Limb (tissue), 2 donors: ENCODE data around the gene SARDH.

Source experiments
- DNase-seq, 2 donors: peaks; one replicate each; pipeline ENCODE4 v3.0.0-alpha.2; 2016; ENCODE audit errors: extremely low spot score in 2 of 2

The SARDH gene

DNA sequence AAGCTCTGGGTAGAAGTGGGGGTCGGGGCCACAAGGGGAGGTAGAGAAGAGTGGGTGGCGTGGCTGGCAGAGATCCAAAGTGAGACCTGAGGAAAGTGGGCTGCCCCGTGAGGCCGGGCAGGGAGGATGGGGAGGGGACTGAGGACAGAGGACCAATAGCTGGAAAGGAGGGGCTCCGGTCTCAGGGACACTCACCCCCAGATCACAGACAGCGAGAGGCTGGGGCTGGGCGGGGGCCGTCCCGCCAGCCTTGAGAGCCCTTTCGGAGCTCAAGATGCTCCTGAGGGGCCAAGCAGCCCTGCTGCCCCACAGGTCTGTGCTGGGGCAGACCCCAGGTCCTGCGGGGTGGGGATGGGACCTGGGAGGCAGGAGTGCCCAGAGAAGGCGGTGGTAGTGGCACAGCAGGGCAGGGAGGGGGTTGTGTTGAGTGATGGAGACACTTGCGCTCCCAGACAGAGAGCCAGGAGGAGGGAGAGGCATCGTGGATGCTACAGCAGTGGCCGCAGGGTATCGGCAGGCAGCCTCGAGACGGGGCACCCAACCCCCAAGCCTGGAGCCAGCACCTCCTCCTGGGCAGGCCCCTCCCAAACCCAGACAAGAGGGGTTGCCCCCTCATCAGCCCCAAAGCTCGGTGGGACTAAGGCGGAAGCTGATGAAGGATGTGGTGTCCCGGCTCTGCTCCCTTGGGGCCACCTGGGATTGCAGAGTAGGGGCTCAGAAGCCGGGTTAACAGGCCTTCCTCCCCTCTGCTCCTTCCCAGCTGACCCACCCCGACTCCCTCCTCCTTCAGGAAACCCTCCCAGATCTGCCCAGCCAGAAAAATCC, 3.4 kb downstream of the SARDH start:
- DNase-seq: peak in 1 of 2 donors; percentile 31

DNA sequence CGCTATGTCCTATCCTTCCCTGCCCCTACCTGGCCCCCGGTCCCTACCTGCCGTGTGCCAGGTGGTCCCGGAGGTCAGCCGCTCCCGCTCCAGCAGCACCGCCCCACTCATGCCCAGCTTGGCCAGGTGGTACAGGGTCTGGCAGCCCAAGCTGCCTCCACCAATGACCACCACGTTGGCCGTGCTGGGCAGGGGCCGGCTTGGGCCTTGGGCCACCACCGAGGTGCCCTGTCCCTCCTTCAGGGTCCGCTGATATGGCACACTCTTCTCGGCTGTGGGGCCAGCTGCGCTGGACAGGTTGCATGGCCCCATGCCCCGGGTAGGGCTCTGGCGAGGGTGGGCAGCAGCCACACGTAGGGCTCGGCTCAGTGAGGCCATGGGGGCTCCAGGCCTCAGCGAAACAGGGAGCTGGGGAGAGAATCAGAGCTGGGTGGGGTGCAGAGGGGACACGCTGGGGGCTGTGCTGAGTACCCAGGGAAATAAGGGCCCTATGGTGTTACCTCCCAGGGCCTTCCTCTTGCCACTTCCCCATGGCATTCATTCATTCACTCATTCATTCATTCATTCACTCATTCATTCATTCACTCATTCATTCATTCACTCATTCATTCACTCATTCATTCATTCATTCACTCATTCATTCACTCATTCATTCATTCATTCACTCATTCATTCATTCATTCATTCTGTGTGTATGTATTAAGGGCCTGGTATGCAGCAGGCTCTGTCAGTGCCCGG, 4.2 kb downstream of the SARDH start:
- DNase-seq: peak in 1 of 2 donors; percentile 32

DNA sequence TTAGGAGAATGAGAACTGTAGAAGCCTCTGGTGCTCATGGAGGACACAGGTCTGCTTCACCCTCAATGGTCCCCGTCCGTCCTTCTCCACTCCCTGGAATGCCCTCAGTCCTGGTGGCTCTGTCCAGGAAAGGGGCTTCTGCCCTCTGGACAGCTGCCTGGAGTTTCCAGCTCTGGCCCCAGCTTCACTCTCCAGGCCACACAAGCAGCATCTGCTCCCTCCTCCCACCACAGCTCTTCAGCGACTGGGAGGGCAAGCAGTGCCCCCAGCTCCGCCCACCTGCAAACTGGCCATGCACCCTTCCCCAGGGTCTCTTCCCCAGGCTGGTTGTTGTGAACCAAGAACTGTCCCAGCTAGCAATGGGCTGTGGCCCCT, 4.7 kb downstream of the SARDH start:
- DNase-seq: no peak

DNA sequence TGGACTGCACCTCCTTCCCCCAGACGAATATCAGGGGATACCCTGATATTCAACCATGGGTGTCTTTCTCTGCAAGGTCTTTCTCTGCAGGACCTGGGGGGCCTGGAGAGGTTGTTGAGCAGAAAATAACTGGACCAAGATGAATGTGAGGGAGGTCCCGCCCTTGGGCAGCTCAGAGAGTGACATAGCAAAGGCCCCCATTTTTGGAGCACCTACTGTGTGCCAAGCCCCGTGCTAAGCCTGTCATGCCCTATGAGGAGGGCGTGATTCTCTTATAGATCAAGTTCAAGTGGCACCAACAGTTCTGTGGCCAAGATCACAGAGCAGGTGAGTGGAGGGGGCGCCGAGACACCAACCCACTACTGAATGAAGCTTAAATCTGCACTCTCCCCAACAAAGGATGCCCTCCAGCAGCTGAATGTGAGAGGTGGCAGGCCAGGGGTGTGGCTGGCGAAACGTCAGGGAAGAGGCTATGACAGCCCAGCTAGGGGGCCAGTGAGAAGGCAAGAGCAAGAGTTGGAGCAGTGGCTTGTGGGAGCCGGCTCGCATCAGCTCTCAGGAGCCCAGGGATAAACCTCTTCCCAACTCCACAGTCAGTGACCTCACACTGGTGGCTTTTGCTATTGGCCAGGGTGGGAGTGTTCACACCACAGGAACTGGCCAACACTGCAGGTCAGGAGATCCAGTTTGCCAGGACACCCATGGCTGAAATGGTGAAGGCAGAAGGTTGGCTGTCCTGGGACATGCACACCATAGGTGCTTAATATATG, 5.3 kb downstream of the SARDH start:
- peak in 1 of 2 donors; percentile 27 for DNase-seq

DNA sequence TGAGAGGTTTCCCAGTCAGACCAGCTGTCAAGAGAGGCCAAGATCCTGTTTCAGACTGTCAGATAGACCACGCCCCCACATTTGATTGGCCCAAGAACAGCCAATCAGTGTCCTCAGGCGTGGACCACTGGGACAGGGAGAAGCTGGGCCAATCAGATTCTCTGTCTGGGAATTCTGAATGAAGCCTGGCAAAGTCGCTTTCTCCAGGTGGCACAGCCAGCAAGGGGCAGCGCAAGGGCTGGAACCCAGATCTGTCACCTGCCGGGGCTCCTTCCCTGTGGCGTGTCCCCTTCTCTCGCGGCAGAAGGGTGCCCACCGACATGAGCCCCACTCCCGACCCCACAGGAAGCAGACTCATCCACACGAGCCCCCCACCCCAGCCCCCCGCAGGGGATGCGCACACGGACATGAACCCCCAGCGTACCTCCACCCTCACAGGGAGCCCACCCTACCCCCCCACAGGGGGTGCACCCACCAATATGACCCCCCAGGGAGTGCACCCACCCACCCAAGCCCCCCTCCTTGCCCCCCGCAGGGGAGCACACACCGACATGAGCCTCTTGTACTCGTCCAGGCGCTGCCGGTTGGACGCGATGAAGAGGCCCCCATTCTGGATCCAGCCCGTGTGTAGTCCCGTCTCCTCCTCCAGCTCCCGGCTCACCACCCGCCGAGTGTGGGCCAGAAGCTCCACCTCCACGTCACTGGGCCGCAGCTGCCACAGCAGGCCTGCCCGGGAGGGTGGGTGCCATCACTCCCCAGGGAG, 6.1 kb downstream of the SARDH start:
- peak; percentile 29 to 35 for DNase-seq

DNA sequence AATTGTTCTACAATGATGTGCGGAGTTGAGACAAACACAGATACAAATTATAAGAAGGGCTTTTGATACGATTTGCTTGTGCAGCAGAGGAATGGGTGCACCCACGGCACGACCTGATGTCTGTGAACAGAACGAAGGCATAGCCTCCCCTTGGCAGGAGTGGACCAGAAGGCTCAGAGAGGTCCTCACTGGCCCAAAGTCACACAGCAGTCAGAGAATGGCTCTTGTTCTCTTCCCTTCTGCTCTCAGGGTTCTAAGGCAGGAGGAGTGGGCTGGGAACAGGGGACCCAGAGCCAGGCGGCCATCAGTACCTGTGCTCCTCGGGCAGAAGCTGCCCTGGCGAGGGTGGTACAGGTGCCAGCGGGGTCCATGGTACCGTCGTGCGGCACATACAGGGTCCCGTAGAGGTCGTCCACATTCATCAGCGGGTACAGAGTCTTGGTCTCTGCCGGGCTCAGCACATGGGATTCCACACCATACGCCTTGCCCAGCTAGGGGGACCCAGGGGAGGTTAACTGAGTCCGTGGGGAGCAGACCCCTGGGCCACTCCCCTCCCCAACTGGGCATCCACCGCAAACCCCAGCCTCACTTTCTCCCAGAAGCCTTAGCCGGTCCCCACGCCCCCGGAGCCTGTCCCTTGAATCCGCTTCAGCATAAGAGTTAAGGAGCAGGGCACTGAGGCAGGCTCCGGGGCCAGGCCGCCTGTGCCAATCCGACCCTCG, 7.0 kb downstream of the SARDH start:
- DNase-seq: peak in 1 of 2 donors; percentile 24

DNA sequence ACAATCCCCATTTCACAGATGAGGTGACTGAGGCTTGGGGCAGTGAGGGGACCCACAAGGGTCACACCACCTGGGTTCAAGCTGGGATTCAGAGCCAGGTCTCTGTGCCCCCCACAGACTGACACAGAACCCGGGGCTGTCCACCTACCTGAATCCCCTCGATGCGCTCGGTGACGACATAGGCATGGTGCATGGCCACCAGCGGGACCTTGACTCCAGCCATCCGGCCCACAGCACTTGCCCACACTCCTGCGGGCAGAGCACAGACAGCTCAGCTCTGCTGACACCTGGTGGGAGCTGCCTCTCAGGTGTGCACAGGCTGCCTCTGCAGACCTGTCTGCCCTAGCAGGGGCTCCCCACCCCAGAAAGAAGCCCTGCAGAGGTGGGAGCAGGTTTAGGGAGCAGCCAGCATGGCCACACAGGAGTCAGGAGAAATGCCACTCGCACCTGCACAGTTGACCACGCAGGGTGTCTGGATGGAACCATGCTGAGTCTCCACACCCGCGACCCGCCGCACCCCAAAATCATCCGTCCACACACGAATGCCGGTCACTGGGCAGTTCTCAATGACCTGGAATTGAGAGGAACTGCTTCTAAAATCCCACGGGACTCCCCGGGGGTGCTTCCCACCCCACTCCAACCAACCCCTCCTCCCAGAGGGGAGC, 8.4 kb downstream of the SARDH start:
- peak in 1 of 2 donors; percentile 20 for DNase-seq

DNA sequence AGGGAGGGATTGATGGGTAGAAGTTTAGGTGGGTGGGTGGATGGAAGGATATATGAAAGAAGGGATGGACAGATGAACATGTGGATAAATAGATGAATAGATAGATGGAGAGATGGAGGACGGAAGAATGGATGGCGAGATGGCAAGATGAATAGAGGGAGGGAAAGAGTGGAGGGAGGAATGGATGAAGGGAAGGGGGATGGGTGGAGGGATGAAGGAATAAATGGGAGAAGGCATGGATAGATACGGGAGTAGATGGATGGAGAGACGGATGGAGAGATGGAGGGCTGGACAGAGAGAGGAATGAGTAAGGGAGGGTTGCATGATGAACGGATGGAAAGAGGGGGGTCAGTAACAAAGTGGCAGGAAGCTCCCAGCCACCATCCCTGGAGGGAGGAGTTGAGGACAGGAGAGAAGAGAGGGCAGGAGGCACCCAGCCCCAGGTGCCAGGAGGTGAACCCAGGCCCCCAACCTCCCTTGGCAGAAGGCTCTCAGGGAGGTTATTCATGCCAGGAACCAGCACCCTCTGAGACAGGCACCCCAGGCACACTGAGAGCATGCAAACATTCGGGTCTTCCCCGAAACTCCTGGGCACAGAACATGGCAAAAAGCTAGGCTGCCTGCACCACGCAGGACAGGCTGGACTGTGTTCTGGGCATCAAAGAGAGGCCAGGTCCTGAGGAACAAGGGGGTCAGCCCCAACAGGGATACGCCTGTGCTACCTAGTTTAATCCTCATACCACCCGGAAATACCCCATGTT, 9.1 kb downstream of the SARDH start:
- no peak for DNase-seq

DNA sequence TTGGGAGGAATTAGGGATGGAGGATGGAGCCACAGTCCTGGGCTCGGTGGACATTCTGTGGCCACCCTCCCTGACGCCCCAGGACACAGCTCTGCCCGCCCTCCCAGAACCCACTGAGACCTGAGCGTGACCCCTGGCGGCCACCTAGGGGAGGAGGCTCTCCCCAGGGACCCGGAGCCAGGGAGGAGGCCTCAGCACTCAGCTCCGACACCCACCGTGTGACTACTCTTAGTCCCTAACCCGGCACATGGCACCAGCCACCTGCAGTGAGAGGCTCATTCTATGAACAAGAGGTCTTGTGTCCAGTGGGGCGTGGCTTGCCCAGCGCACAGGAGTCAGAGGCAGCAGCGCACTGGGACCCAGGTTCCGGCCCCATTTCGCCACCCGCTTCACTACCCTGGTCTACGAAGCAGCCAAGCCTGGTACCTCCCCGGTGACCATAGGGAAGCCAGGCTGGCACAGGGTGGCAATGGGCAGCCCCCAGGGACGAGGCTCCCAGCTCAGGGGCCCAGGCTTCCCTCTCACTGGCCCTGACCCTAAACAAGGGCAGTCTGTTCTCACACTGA, 10.2 kb downstream of the SARDH start:
- peak in 1 of 2 donors; percentile 27 for DNase-seq

DNA sequence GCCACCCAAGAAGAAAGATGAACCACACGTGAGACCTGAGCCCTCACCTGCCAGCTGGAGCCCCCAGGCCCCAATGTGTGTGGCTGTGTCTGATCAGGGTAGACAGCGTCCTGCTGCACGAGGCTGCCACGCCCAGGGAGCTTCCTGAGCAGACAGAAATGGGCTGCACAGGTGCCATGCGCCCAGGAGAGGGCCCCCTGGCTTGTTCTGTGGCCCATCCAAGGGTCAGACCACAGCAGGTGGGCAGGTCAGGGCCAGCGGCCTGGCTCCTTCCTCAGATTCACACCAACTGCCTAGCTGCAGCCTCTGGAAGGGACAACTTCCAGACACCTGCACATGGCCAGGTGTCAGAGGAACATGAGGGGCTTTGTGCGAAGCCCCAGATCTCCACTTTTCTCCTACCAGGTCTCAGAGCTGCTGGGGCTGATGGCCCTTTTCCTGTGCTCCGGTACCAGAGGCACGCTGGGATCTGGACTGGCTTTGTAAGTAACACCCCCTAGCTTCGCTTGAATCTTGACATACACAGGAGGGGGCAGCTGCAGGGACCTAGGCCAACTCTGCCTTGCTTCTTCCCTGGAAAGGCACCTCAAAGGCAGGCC, 10.8 kb downstream of the SARDH start:
- DNase-seq: peak in 1 of 2 donors; percentile 23

DNA sequence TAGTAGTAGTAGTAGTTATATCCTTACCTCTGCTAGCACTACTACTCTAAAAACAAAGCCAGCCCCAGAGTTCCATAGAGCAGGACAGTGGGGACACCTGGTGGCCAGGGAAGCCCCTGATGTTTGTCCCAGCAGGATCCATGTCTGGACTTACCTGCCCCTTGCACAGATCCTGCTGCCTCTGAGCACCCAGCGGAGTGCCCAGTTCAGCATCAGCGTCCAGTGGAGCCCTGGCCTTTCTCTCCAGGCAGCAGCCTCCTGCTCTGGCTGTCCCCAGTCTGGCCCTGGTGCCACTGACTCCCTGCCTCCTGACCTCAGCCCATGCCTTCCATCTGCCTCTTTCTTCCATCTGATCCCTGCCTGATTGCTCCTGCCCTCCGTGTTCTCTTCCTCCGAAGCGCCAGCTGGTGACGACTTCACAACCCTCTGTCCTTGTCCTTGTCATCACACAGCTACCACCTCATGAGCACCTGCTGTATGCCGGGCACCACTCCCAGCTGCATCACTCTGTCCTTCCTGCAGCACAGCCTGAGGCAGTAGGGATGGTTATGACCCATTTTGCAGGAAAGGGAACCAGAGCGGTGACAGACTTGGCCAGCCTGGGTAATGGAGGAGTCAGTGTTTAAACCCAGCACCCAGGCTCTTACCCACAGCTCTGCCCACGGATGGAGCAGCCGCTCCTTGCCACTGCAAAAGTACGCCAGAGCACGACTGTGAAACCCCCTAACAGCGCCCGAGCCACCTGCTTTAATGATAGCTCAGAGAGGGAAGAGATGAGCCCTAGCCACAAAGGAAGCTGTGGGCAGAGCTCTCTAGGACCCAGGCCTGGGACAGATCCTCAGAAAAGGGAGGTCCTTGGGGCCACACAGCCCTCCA, 11.5 kb downstream of the SARDH start:
- peak; percentile 43 to 80 for DNase-seq

DNA sequence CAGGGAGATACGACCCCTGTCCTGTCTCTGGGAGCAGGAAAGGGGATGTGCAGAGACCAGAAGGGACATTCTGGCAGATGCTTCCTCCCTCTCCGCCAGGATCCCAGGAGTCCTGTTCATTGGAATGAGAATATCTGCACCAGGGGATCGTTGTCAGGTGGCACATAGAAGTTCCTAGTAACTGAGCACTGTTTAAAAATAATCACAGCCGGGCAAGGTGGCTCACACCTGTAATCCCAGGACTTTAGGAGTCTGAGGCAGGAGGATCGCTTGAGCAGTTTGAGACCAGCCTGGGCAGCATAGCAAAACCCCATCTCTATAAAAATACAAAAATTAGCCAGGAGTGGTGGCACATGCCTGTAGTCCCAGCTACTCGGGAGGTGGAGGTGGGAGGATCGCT, 12.3 kb downstream of the SARDH start:
- no peak for DNase-seq

DNA sequence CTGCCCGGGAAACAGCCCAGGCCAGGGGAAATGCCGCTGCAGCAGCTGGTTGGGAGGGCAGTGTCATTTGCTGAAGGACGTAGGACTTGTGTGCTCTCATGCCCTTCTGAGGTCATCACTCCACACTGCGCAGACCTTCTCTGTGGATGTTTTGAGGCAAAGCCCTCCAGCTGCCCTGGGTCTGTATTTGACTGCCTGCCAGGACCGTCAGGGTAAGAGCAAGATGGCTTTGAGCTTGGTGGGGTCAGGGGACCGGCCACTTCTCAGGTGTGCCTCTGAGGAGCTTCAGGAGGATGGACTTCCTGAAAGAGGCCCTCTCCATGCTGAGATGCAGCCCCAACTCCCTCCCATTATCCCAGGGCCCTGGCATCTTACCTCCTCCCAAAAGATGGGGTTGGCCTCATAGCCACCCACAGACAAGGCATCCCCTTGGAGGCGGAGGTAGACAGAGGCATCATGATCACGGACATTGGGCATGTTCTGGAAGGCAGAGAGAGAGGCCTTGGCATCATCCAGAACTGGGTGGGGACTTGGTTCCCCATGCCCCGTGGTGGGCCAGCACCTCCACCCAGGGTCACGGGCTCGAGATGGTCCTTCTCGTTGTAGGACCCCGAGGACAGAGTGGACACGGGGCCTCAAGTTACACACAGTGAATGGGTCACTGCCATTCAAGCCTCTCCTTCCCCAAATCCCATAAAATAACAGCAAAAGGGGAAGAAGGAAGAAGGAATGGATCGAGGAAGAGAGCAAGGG, 19.4 kb downstream of the SARDH start:
- DNase-seq: peak in 1 of 2 donors; percentile 21

DNA sequence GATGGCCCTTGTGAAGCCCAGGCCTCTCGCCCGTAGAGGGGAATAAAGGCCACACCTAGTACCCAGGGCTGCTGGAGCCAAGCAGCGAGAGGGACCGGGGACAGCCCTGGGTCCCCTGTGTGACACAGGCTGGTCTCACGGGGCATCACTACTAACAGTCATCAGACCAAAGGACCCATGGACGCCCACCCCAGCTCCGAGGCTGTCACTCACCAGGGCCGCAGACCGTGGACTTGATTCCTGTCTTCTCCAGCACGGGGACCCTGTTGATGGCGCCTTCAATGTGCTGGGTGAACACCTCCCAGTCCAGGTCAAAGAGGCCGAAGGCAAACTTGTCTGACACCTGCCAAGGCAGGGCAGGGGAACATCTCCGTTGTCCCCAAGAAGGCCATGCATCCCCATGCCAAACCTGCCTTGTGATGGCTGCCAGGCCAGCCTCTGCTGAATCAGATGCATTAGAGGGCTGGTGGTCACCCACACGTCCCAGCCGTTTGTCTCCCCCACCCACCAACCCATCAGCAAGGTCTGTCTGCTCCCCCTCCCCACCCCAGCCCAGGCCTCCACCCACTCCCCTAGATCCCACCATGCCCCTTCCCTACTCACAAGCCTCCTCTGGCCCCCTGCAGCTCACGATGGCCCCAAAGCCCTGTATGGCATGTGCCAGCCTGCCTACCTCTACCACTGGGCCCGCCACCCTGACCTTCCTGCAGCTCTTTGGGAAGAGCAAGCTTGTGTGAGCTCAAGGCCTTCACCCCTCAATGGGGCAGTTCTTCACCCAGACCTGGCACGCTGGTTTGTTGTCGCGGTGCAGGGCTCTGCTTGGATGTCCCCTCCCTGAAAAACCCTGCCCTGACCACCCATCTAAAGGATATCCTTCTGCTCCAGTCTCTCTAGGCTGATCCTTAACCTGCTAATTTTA, 20.8 kb downstream of the SARDH start:
- DNase-seq: peak in 1 of 2 donors; percentile 12

DNA sequence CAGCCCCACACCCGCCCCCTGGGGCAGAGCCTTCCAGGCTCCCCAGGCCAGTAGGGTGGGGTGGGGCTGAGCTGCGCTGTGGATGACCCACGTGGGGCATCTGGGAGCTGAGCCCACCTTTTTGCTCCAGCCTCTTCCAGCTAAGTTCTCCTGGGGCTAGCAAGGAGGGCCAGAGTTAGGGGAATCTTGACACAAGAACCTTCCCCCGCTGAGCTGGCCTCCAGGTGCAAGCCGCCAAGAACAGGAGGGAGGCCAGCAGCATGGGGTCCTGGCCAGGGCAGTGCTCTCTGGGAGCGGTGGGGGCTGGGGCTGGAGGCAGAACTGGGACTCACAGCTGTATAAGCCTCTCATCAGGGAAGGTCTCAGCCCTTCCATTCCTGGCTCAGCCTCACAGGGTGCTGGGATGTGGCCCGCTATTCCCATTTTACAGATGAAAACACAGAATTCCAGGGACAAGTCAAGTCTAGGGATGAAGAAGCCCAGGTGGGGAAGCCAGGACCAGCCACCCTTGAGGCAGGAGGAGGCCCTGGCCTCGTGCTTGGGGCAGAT, 21.5 kb downstream of the SARDH start:
- peak in 1 of 2 donors; percentile 21 for DNase-seq
